Stimulated activated naive CD8-positive, alpha-beta T cell treated with anti-CD3 and anti-CD28 coated beads, Interleukin-15, Interleukin-2, amounts not matched to agents 100 ng/mL and 50 ng/mL, for 24 hours (primary cell): ENCODE data around the gene PNLDC1.
A peak's percentile ranks its signal among the peaks of the same experiment; 100 is the strongest.

Experiments used
- H3K27ac Mint-ChIP-seq: one replicate; pipeline ENCODE4 v1.8.0; 2021; ENCODE audit warnings: mild to moderate bottlenecking, mixed read lengths
- H3K27me3 Mint-ChIP-seq: one replicate; pipeline ENCODE4 v1.8.0; 2021; ENCODE audit warnings: mixed read lengths
- H3K36me3 Mint-ChIP-seq: one replicate; pipeline ENCODE4 v1.8.0; 2021; ENCODE audit warnings: low read depth, mixed read lengths
- H3K4me1 Mint-ChIP-seq: one replicate; pipeline ENCODE4 v1.8.0; 2021; ENCODE audit warnings: low read depth, mixed read lengths
- H3K4me3 Mint-ChIP-seq: one replicate; pipeline ENCODE4 v1.8.0; 2021; ENCODE audit warnings: mild to moderate bottlenecking, mixed read lengths
- H3K9me3 Mint-ChIP-seq: one replicate; pipeline ENCODE4 v1.8.0; 2021; ENCODE audit warnings: mixed read lengths

PNLDC1 gene, protein sequence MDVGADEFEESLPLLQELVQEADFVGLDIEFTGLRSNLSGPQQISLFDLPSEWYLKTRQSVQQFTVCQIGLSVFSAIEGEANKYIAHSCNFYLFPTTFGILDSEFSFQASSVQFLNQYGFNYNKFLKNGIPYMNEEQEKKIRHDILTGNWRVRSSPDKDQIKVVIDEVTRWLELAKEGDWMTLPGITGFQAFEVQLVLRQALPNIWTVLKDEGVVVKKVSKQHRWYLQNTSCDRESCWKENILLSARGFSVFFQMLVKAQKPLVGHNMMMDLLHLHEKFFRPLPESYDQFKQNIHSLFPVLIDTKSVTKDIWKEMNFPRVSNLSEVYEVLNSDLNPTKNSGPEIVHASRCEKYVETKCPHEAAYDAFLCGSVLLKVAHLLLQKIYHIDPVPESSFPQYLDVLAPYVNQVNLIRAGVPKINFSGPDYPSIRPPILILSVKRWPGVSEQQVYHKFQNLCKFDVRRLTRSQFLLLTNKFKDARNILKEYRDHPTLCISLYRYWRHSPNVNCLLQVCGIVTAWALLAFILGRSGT

DNA sequence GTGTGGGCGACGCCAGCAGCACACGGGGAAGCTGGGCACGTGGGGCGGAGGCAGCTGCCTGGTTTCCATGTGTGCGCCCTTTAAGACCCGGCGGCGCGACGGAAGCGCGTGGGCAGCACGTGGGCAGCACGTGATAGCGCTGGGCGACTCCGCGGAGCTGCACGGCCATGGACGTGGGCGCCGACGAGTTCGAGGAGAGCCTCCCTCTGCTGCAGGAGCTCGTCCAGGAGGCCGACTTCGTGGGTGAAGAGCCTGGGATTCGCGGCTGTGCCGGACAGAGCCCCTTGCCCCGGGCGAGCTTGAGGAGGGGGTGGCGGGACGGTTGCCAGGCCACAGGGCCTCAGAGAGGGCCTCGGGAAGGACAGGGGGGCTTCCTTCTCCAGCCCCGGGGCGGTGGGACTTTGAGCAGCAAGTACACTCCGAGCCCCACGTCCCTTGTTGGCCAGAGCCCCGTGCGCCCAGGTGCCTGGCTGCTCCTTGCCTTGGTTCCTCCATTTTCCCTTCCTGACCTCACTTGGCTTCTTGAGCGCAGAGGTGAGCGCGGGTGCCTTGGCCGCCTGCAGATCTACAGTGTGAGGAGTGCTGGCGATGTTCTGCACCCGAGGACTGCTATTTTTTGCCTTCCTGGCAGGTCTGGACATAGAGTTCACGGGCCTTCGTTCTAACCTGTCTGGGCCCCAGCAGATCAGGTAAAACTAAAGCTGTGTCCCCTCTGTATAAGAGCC is at the start of gene PNLDC1:
PNLDC1 (plus strand) TSS at position 136 of the 725 bp plus-strand sequence; CDS start at position 168, 32 bp downstream.
- Mint-ChIP-seq H3K4me3 (no peak within 1 kb of the TSS), H3K4me1 (peaks cover 16% of the 10 kb centered on the region), H3K36me3 (peaks cover 42% of the 10 kb centered on the region), H3K27ac (peak within 1 kb of the TSS; percentile 27), H3K9me3 (no peaks in the 10 kb centered on the region), H3K27me3 (no peaks in the 10 kb centered on the region)

DNA sequence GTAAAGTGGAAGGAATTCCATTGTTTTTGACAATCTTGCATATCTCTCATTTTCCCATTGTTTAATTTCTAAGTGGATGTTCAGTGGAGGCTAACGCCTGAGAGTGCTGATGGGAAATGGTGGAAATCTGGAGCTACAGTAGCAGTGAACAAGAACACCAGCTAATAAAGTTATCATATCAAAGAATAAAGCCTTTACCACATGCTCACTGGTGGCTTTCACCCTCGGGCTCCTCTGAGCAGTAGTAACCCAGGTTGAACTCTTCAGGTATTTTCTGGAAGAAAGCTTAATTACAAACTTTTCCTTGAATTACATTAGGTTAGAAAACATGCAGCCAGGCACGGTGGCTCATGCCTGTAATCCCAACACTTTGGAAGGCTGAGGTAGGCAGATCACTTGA is 48.6 kb upstream of the PNLDC1 start:
- no peak overlapping the region for H3K27ac Mint-ChIP-seq
- H3K4me3 Mint-ChIP-seq, result no peak overlapping the region
- peaks cover 94% of the 10 kb centered on the region for H3K36me3 Mint-ChIP-seq
- no peaks in the 10 kb centered on the region for H3K27me3 Mint-ChIP-seq
- H3K9me3 Mint-ChIP-seq, result no peaks in the 10 kb centered on the region
- peaks cover 4% of the 10 kb centered on the region for H3K4me1 Mint-ChIP-seq

DNA sequence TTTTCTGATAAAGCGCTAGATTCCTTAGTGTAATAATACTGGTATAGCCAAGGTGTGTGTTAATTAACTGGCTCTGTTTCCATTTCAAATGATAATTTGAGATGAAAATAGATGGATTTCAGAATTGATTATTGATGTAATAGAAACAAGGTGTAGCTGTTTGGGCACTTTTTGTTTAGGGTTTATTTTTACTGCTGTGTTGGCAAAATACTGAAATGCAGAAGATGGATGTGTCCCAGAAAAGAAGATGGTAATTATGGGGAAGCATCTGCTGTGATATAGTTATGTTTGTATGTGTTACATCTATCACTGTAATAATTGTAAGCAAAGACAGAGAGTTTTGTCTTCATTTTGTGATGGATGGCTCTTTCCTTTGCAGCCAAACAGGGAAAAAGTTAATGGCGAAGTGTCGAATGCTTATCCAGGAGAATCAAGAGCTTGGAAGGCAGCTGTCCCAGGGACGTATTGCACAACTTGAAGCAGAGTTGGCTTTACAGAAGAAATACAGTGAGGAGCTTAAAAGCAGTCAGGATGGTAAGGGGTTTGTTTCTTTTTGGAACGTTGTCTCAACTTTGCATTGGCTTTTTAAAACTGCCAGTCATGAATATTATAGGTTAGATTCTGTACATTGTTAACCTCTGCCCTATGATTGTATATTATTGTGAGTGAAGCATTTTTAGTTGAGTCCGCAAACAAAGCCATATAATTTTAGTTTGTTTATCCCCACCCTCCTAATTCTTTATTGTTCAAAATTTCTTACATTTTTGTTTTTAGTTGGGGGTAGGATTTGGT is 46.8 kb upstream of the PNLDC1 start:
- Mint-ChIP-seq H3K9me3 (no peaks in the 10 kb centered on the region), H3K4me1 (peaks cover 9% of the 10 kb centered on the region), H3K27ac (peak overlapping the region; percentile 2), H3K36me3 (peaks cover 96% of the 10 kb centered on the region), H3K4me3 (no peak overlapping the region), H3K27me3 (no peaks in the 10 kb centered on the region)

DNA sequence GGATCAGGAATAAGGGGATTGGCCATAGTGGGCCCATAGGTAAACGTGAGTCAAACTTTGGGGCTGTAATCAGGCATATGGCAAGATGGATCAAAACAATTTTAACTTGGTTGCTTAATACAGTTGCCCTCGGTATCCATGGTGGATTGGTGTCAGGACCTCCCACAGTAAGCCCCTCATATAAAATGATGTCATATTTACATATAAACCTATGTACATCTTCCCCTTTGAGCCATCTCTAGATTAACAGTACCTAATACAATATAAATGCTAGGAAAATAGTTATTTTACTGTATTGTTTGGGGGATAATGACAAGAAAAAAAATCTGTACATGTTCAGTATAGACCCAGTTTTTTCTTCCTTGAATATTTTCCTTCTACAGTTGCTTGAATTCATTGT is 45.7 kb upstream of the PNLDC1 start:
- Mint-ChIP-seq H3K4me3 (no peak overlapping the region), H3K36me3 (peaks cover 91% of the 10 kb centered on the region), H3K27me3 (no peaks in the 10 kb centered on the region), H3K27ac (peak overlapping the region; percentile 47), H3K9me3 (no peaks in the 10 kb centered on the region), H3K4me1 (peaks cover 9% of the 10 kb centered on the region)

DNA sequence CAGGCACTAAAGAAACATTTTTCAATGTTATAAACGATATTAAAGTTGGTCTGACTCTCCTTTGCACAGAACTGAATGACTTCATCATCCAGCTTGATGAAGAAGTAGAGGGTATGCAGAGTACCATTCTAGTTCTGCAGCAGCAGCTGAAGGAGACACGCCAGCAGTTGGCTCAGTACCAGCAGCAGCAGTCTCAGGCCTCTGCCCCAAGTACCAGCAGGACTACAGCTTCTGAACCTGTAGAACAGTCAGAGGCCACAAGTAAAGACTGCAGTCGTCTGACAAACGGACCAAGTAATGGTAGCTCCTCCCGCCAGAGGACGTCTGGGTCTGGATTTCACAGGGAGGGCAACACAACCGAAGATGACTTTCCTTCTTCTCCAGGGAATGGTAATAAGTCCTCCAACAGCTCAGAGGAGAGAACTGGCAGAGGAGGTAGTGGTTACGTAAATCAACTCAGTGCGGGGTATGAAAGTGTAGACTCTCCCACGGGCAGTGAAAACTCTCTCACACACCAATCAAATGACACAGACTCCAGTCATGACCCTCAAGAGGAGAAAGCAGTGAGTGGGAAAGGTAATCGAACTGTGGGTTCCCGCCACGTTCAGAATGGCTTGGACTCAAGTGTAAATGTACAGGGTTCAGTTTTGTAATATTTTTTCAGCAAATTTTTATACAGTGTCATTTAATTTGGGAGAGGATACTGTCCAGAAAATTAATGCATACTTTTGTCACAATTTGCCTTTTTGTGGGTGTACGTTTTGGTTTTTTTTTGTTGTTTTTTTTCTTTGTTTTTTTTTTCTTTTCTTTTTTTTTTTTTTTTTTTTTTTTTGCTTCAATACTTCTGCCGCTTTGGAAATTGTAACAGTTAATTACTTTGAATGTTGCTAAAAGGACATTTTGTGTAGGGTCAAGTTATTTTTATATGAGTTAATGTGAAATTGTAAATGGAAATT is 44.8 kb upstream of the PNLDC1 start:
- Mint-ChIP-seq H3K4me3 (no peak overlapping the region), H3K27ac (peak overlapping the region; percentile 73), H3K4me1 (peaks cover 15% of the 10 kb centered on the region), H3K27me3 (no peaks in the 10 kb centered on the region), H3K9me3 (no peaks in the 10 kb centered on the region), H3K36me3 (peaks cover 87% of the 10 kb centered on the region)

DNA sequence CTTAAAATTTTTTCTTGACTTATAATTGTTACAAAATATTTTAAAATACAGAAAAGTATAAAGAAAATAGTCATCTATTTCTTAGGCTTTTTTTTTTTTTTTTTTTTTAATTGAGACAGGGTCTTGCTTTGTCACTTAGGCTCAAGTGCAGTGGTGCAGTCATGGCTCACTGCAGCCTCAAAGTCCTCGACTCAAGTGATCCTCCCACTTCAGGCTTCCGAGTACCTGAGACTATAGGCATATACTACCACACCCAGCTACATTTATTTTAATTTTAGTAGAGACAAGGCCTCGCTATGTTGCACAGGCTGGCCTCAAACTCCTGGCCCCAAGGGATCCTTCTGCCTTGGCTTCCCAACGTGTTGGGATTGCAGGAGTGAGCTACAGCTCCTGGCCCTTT is 43.6 kb upstream of the PNLDC1 start:
- Mint-ChIP-seq H3K4me3 (no peak overlapping the region), H3K27ac (no peak overlapping the region), H3K9me3 (no peaks in the 10 kb centered on the region), H3K36me3 (peaks cover 76% of the 10 kb centered on the region), H3K4me1 (peaks cover 26% of the 10 kb centered on the region), H3K27me3 (no peaks in the 10 kb centered on the region)

DNA sequence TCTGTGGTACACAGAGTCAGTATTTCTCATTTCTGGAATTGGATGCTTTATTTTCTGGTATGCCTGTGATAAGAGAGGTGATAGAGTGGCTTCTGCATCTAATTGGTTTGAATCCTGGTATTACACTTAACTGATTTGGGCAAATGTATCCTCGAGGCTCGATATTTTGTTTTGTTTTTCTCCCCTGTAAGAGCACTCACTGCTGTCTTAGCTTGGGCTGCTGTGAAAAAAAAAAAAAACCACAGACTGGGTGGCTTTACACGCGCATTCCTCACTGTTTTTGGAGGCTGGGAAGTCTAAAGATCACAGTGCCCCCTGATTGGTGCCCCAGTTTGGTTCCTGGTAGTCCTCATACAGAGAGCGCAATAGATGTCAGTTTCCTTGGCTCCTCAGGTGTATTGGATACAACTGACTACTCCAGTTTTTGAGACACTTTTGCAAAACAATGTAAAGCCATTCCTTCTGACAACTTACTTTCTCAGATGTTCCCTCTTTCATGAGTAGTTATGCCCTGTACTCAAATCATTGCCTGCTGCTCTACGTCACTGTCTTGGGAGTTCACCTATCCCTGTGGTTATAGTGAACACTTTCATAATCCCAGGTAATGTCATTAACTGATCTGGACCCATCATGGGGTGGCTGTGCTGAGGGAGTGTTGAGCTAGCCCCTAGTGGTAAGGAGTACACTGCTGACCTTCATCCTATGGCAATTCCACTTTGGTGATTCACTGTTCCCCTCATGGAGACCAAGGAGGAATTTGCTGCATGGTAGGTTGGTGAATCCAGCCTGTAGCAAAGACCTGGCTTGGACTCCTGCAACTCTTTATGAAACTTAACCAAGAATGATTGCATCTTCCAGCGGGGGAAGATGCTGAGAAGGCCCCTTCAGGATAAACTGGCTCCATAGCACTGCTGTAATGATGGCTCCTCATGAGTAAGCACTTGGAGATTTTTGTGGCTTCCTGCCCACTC is 41.8 kb upstream of the PNLDC1 start:
- Mint-ChIP-seq H3K4me3 (no peak overlapping the region), H3K36me3 (peaks cover 62% of the 10 kb centered on the region), H3K27me3 (no peaks in the 10 kb centered on the region), H3K4me1 (peaks cover 33% of the 10 kb centered on the region), H3K27ac (peak overlapping the region; percentile 8), H3K9me3 (no peaks in the 10 kb centered on the region)

DNA sequence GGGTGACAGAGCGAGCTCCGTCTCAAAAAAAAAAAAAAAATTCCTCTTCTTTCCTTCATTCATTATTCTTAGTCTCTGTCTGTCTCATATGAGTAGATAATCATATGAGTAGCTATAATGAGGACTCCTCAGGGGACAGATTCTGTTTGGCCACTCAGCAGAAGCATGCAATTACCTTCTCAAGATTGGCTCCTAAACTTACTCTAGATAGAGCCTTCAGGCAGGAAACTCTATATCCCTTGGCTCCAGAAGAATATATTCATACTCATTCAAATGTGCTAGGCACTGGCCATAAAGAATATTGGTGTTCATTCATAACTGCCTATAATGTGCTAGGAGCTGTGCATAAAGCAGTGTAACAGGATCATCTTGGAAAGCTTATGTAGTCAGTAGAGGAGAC is 40.4 kb upstream of the PNLDC1 start:
- peaks cover 33% of the 10 kb centered on the region for H3K4me1 Mint-ChIP-seq
- H3K27me3 Mint-ChIP-seq, result no peaks in the 10 kb centered on the region
- peak overlapping the region; percentile 22 for H3K27ac Mint-ChIP-seq
- H3K4me3 Mint-ChIP-seq, result peak overlapping the region; percentile 1
- no peaks in the 10 kb centered on the region for H3K9me3 Mint-ChIP-seq
- peaks cover 50% of the 10 kb centered on the region for H3K36me3 Mint-ChIP-seq

DNA sequence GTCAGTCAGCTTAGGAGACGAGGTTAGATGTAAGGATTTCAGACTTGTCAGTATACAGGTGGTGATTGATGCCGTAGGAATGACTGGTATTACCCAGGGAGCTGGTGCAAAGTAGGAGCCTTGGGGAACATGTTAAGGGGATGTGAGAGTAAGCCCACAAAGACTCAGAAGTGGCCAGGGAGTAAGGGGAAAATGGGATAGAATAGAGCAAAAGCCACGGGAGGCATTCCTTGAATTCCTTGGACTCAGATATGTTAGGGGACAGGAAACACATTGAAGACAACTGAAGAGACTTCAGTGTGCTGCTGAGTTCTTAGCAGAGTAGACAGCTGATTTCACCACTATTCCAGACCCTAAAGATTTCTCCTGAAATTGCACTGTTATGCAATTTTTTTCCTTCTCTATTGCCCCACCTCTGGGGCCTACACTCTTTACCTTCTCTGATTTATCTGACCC is 39.4 kb upstream of the PNLDC1 start:
- Mint-ChIP-seq H3K36me3 (peaks cover 46% of the 10 kb centered on the region), H3K9me3 (no peaks in the 10 kb centered on the region), H3K4me3 (peak overlapping the region; percentile 92), H3K27ac (peak overlapping the region; percentile 91), H3K27me3 (no peaks in the 10 kb centered on the region), H3K4me1 (peaks cover 29% of the 10 kb centered on the region)

DNA sequence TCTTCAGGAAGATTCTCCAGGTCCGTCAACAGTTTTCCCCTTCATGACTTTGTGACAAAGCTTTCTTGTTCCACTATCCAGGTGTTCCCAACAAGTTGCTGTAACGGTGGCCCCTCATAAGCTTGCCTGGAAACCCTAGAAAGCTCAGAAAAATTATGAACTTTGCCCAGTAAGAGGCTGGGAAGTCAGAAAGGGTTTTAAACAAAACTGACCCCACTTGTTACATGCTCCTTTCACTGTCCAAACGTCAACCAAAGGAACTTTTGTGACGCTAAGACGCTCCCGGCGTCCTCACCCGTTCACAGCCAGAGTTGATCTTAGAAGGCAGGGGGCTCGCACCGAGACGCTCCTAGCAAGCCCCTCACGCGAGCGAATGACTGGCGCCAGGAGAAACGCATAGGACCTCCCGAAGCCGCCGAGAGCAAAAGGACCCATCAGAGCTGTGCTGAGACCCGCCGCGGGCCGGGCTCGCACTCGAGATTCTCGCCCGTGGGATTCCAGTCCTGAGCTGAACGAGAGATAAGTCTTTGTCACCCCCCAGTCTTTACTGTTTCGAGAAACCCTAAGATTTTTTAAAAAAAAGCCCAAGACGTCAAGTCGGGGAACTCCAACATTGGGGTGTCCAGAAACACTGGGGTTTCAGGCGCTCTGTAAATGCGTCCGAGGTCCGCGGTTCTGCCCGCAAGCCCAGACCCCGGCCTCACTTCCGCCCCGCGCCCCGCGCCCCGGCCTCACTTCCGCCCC is 38.8 kb upstream of the PNLDC1 start:
- Mint-ChIP-seq H3K9me3 (no peaks in the 10 kb centered on the region), H3K27ac (peak overlapping the region; percentile 91), H3K36me3 (peaks cover 42% of the 10 kb centered on the region), H3K27me3 (no peaks in the 10 kb centered on the region), H3K4me1 (peaks cover 29% of the 10 kb centered on the region), H3K4me3 (peak overlapping the region; percentile 92)

DNA sequence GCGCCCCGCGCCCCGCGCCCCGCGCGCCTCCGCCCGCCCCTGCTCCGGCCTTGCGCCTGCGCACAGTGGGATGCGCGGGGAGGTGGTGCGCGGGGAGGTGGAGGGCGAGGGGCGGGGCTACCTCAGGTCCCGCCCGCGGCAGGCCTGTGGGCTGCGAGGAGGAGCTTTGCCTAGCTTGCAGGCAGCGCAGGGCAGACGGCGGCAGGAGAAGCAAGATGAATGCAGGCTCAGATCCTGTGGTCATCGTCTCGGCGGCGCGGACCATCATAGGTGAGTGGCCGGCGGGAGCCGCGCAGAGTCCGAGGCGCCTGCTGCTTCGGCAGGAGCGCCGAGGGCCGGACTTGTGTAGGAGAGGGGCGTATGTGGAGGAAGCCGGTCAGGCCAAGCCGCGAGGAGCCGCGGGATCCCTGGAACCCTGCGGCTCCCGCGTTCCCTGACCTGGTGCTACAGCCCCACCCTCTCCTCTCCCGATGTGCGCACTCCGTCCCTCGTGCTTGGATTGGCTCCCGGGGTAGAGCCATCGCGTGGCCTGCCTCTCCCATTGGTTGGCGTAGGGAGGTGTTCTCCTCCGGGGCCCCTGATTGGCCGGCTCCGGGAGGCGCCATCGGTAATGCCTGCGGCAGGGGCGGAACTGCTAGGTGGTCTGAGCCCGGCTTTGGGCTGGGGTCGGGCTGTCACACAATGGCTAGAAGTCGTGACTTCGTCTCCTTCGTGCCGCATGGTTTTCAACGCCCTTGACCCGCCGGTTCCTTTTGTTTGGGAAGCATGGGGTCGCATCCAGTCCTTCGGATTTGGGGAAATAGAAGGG is 38.0 kb upstream of the PNLDC1 start, which contains the start of gene ACAT2:
ACAT2 (plus strand) TSS at position 173 of the 808 bp plus-strand sequence; CDS start at position 216, 43 bp downstream.
- Mint-ChIP-seq H3K4me3 (peak within 1 kb of the TSS; percentile 92), H3K36me3 (peaks cover 43% of the 10 kb centered on the region), H3K9me3 (no peaks in the 10 kb centered on the region), H3K27ac (peak within 1 kb of the TSS; percentile 91), H3K27me3 (no peaks in the 10 kb centered on the region), H3K4me1 (peaks cover 37% of the 10 kb centered on the region)
